SH-SY5Y (cell line): Measurements from ENCODE around the gene RPS6KA4.

ENCODE experiments used
- GATA2 ChIP-seq: IDR thresholded peaks from 2 replicates; pipeline ENCODE4 v1.6.1; 2011; ENCODE audit warnings: mild to moderate bottlenecking, low read depth, low read length
- GATA3 ChIP-seq: IDR thresholded peaks from 2 replicates; pipeline ENCODE4 v1.6.1; 2011; ENCODE audit warnings: low read depth, mild to moderate bottlenecking, low read length, moderate library complexity

RPS6KA4 gene

DNA sequence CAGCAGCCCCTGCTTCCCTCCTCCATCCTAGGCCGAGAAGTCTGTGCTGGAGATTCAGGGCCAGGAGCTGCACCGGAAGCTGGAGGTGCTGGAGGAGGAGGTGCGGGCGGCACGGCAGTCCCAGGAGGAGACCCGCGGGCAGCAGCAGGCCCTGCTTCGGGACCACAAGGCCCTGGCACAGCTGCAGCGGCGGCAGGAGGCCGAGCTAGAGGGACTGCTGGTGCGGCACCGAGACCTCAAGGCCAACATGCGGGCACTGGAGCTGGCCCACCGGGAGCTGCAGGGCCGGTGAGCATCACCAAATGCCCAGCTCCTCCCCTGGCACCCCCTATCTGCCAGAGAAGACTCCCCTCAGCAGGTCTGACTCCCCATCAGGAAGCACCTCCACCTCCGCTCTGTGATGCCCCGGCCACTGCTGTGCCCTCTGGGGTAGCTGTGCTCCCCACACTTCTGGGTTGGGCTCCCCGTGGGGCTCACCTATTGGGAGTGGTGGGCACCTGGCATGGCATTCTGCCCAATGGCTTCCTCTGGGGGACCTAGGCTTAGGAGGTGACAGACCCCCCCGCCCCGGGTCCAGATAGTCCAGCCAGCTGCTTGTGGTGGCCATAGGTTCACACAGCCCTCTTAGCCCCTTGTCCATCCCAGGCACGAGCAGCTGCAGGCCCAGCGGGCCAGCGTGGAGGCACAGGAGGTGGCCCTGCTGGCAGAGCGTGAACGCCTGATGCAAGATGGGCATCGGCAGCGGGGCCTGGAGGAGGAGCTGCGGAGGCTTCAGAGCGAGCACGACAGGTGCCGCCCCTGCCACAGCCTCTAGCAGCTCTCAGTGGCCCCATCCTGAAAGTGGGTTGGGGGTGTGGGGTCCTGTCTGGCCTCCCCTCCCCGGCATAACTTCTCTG lies 6.6 kb upstream of the RPS6KA4 start:
- no peak for TF ChIP-seq GATA3
- TF ChIP-seq GATA2, result no peak

DNA sequence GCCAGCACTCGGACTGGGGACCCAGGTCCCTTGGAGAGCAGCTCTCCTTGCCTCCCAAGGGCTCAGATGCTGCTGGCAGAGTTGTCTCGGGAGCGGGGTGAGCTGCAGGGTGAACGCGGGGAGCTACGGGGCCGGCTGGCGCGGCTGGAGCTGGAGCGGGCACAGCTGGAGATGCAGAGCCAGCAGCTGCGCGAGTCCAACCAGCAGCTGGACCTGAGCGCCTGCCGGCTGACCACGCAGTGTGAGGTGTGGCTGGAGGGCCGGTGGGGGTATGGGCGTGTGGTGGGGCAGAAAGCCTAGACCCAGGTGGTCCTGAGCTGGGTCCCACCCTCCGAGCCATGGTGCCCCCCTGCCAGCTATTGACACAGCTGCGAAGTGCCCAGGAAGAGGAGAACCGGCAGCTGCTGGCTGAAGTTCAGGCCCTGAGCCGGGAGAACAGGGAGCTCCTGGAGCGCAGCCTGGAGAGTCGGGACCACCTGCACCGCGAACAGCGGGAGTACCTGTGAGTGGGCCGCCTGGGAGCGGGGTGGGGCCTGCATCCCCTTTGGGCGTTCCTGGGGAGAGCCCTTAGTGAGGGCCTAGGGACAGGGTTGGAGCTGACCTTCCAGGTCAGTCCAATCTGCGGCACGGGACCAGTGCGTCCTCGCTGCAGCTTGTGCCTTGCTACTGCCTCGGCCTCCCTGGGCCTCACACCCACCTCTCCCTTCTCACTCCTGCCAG lies 5.8 kb upstream of the RPS6KA4 start:
- no peak for TF ChIP-seq GATA3
- no peak for TF ChIP-seq GATA2

GRCh38 chr11:64353715-64354506 lies 5.1 kb upstream of the RPS6KA4 start:
- TF ChIP-seq GATA3 (no peak), GATA2 (no peak)

- no peak for TF ChIP-seq GATA2
- no peak for TF ChIP-seq GATA3
Observed at GRCh38 chr11:64355078-64355940, 3.7 kb upstream of the RPS6KA4 start.

- TF ChIP-seq GATA2 (no peak), GATA3 (no peak)
Observed at GRCh38 chr11:64356498-64357411, 2.2 kb upstream of the RPS6KA4 start.

- no peak for TF ChIP-seq GATA2
- TF ChIP-seq GATA3, result no peak
Observed at GRCh38 chr11:64357446-64357845, 1.5 kb upstream of the RPS6KA4 start.

DNA sequence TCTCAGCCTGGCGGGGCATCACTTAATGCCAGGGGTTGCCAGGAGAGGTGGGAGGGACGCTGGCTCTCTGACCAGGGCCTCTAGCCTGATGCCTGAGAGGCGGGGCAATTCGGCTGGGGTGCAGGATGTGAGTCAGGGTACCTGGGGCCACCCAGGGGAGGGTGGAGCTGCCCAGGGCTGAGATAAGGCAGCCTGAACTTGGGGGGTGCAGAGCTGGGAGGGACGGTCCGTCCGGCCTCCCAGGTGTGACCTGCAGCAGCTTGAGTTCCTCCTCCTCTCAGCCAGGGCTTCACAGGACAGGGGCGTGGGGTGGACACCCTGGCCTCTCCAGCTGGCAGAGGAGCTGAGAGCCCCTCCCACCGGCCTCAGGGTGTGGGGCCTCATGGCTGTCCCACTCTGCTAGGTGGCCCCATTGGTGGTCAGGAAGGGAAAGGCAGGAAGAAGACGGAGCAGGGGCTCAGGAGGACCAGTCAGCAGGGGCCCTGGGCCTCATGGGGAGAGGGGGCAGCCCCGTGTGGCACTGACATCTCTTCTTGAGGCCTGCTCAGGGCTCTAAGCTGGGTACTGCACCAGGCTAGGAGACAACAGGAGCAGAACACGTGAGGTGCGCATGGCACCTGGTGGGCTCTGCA lies 942 bp upstream of the RPS6KA4 start:
- TF ChIP-seq GATA2 (no peak), GATA3 (no peak)

DNA sequence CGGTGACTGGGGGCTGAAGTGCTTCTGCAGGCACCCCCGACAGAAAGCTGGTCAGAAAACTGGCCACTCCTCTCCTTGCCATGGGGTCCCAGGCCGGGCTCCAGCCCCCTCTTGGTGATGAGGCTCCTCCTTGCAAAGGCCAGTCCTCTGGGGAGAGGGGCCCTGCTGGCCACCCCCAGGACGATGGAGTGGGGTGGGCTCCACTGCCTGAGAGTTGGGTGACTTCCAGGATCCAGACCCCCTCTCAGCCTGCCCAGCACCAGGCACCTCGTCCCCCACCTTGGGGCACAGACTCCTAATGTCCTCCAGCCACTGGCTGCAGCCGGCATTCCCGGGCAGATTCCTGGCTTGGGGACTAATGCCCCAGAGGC lies 441 bp upstream of the RPS6KA4 start:
- TF ChIP-seq GATA3, result no peak
- no peak for TF ChIP-seq GATA2

DNA sequence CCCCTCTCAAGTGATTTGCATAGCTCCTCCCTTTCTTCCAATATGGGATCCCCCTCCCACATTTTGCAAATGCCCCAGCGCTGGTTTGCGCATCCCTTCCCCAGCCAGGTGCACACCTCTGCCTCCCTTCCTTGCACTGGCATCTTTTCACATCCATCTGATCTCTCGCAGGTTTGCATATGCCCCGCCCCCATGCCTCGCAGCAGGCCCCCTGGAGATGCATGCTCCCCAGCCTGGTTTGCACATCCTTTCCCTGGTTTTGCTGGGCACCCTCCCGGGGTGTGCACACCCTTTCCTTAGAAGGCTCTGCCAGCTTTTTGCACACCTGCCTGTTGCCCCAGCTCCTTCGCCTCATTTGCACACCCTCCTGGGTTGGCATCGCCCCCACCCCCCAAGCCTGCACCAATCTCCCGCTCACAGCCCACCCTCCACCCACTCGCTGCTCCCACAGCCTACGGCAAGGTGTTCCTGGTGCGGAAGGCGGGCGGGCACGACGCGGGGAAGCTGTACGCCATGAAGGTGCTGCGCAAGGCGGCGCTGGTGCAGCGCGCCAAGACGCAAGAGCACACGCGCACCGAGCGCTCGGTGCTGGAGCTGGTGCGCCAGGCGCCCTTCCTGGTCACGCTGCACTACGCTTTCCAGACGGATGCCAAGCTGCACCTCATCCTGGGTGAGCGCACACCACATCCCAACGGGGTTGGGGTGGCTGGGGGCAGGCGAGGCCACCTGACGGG lies 917 bp downstream of the RPS6KA4 start:
- no peak for TF ChIP-seq GATA3
- TF ChIP-seq GATA2, result no peak

GRCh38 chr11:64360448-64360921 lies 1.5 kb downstream of the RPS6KA4 start:
- TF ChIP-seq GATA2 (no peak), GATA3 (no peak)

DNA sequence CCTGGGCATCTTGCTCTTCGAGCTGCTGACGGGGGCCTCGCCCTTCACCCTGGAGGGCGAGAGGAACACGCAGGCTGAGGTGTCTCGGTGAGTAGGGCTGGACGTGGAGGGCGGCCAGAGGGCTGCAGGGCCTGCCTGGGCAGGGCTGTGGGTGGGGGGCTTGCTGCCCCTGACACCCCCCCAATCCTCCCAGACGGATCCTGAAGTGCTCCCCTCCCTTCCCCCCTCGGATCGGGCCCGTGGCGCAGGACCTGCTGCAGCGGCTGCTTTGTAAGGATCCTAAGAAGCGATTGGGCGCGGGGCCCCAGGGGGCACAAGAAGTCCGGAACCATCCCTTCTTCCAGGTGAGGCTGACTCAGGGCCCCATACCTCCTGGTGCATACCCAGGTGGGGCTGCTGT lies 2.7 kb downstream of the RPS6KA4 start:
- TF ChIP-seq GATA2 (no peak), GATA3 (no peak)
